Skeletal muscle satellite cell (primary cell): ENCODE measurements around the gene ZNF579. TPM values are rescaled to one million over a fixed set of nuclear protein-coding genes. Genes with fewer than 3 reads are reported as not detected.

ENCODE experiments used
- H3K27me3 ChIP-seq: 2 replicates; pipeline ENCODE4 v1.7.0; 2013; ENCODE audit warnings: low read length; ENCODE audit not compliant: control insufficient read depth, insufficient read depth
- H3K36me3 ChIP-seq: 2 replicates; pipeline ENCODE4 v1.7.0; 2013; ENCODE audit warnings: mild to moderate bottlenecking, control low read depth, low read length; ENCODE audit not compliant: insufficient read depth
- H3K4me1 ChIP-seq: 2 replicates; pipeline ENCODE4 v1.7.0; 2013; ENCODE audit warnings: low read length; ENCODE audit not compliant: control insufficient read depth, insufficient read depth
- H3K4me2 ChIP-seq: 2 replicates; pipeline ENCODE4 v1.7.0; 2013; ENCODE audit warnings: mild to moderate bottlenecking, low read length
- H3K4me3 ChIP-seq: 2 replicates; pipeline ENCODE4 v1.7.0; 2013; ENCODE audit warnings: low read length
- H3K9ac ChIP-seq: 2 replicates; pipeline ENCODE4 v1.7.0; 2013; ENCODE audit warnings: mild to moderate bottlenecking, low read depth, low read length, moderate library complexity
- H3K9me3 ChIP-seq: replicated peaks from 2 replicates; pipeline ENCODE4 v1.7.0; 2013; ENCODE audit warnings: mild to moderate bottlenecking, control low read depth, low read length
- total RNA-seq: library from RNA; depleted of rRNA; stranded (reverse); fragments of >200 nt; gene quantifications from 2 replicates; pipeline ENCODE4 v1.2.3, GENCODE V29; 2012; rRNA removed

ZNF579 gene
- 3.7 and 3.8 TPM in 2 replicates for total RNA-seq

DNA sequence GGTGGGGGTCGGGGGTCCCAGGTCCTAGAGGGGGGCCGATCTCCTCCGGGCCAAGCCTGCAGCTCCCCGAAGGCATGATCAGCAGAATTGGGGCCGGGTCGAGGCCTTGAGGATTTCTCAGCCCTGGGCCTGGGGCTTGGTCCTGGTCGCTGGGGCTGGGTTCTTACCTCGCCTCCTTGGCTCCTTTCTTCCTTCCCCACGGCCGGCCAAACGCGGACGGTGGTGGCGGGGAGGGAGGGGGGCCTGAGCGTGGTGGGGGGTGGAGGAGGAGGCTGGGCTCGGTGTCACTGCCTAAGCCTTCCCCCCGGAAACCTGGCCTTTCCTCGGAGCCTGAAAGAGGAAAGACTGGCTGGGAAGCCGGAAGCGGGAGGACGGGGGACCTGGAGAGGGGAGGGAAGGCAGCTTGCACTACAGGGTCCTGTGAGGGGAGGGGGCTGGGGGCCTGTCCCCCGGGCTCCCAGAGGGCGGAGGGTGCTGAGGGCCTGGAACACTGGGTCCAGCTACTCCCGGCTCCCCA lies at the start of gene ZNF579:
Gene ZNF579, minus strand, starts transcription at position 221 of the 517 bp plus-strand sequence. CDS start 1,209 bp downstream, outside the sequence.
- H3K4me1 ChIP-seq = peaks cover 13% of the 10 kb centered on the region
- no peaks in the 10 kb centered on the region for H3K27me3 ChIP-seq
- peak within 1 kb of the TSS; percentile 96 for H3K9ac ChIP-seq
- H3K9me3 ChIP-seq = no peaks in the 10 kb centered on the region
- peak within 1 kb of the TSS; percentile 97 for H3K4me3 ChIP-seq
- peaks cover 17% of the 10 kb centered on the region for H3K36me3 ChIP-seq
- peak within 1 kb of the TSS; percentile 99 for H3K4me2 ChIP-seq

DNA sequence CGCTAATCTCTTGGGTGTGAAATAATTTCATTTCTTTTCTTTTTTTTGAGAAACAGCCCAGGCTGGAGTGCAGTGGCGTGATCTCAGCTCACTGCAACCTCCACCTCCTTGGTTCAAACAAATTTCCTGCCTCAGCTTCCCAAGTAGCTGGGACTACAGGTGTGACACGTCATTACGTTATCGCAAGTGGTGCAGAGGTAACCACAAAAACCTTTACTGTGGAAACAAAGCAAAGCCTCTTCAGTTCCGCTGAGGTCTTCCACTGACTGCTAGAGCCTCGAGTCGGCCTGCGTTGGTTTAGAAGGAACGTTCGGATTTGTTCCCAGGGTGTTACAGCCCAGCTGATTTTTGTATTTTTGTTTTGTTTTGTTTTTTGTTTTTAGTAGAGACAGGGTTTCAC lies 45.7 kb upstream of the ZNF579 start:
- H3K4me2 ChIP-seq = no peak overlapping the region

DNA sequence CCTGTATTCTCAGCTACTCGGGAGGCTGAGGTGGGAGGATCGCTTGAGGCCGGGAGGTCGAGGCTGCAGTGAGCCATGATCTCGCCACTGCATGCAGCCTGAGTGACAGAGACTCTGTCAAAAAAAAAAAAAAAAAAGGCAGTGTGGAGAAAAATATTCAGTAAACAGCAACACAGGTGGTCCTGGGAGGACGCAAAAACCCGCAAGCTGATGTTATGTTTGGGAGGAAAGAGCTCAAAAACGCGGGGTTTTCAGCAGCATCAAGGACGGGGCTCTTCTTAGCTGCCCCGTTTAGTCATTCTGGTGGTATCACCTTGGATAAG lies 44.3 kb upstream of the ZNF579 start:
- Histone ChIP-seq H3K27me3 (no peaks in the 10 kb centered on the region), H3K36me3 (peaks cover 11% of the 10 kb centered on the region), H3K4me1 (peaks cover 5% of the 10 kb centered on the region), H3K9ac (peak overlapping the region; percentile 83), H3K9me3 (no peaks in the 10 kb centered on the region), H3K4me2 (peak overlapping the region; percentile 91), H3K4me3 (peak overlapping the region; percentile 74)

More for the DNA sequence above, 45.7 kb upstream of the ZNF579 start:
- Histone ChIP-seq H3K4me3 (no peak overlapping the region), H3K27me3 (no peaks in the 10 kb centered on the region), H3K9me3 (no peaks in the 10 kb centered on the region), H3K9ac (no peak overlapping the region), H3K36me3 (peaks cover 4% of the 10 kb centered on the region), H3K4me1 (peaks cover 5% of the 10 kb centered on the region)

GRCh38 chr19:55624109-55625003 lies 43.7 kb upstream of the ZNF579 start, which contains the start of gene ZNF784:
Gene ZNF784 (minus strand): TSS chr19:55624566. CDS start chr19:55624561, 5 bp downstream.
- no peaks in the 10 kb centered on the region for H3K9me3 ChIP-seq
- H3K4me1 ChIP-seq = peaks cover 5% of the 10 kb centered on the region
- H3K9ac ChIP-seq = peak within 1 kb of the TSS; percentile 83

DNA sequence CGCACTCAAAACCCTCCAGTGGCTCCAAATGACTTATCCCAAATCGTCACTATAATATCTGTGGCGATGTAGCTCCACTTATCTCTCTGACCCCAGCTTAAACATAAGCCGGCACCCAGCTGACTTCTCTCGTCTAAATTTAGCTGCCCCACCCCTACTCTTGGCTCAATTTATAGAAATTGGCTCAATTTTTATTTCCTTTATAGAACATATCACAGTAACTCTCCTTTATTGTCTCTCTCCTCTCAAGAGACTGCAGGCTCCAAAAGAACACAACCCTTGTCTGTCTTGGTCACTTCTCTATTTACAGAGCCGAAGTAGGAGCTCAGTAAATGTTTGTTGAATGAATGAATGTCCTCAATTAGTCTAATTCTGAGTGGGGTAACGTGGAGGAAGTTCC lies 42.9 kb upstream of the ZNF579 start:
- Histone ChIP-seq H3K9ac (no peak overlapping the region), H3K9me3 (no peaks in the 10 kb centered on the region), H3K27me3 (no peaks in the 10 kb centered on the region), H3K4me2 (peak overlapping the region; percentile 69), H3K4me1 (peaks cover 5% of the 10 kb centered on the region), H3K4me3 (peak overlapping the region; percentile 58), H3K36me3 (peaks cover 11% of the 10 kb centered on the region)

More at GRCh38 chr19:55624109-55625003, 43.7 kb upstream of the ZNF579 start, which contains the start of gene ZNF784:
- Histone ChIP-seq H3K27me3 (no peaks in the 10 kb centered on the region), H3K36me3 (peaks cover 11% of the 10 kb centered on the region), H3K4me2 (peak within 1 kb of the TSS; percentile 91), H3K4me3 (peak within 1 kb of the TSS; percentile 74)

GRCh38 chr19:55623130-55623529 lies 42.5 kb upstream of the ZNF579 start:
- Histone ChIP-seq H3K4me3 (no peak overlapping the region), H3K9ac (no peak overlapping the region), H3K36me3 (peaks cover 11% of the 10 kb centered on the region), H3K4me1 (peaks cover 5% of the 10 kb centered on the region), H3K4me2 (no peak overlapping the region), H3K27me3 (no peaks in the 10 kb centered on the region), H3K9me3 (no peaks in the 10 kb centered on the region)

GRCh38 chr19:55622242-55622969 lies 41.8 kb upstream of the ZNF579 start:
- peaks cover 5% of the 10 kb centered on the region for H3K4me1 ChIP-seq
- H3K36me3 ChIP-seq = peaks cover 14% of the 10 kb centered on the region
- no peak overlapping the region for H3K4me3 ChIP-seq
- H3K9ac ChIP-seq = no peak overlapping the region
- H3K27me3 ChIP-seq = no peaks in the 10 kb centered on the region
- H3K4me2 ChIP-seq = no peak overlapping the region
- no peaks in the 10 kb centered on the region for H3K9me3 ChIP-seq

- no peaks in the 10 kb centered on the region for H3K27me3 ChIP-seq
- no peak overlapping the region for H3K4me3 ChIP-seq
- no peaks in the 10 kb centered on the region for H3K9me3 ChIP-seq
- H3K4me1 ChIP-seq = peaks cover 5% of the 10 kb centered on the region
- no peak overlapping the region for H3K4me2 ChIP-seq
- no peak overlapping the region for H3K9ac ChIP-seq
- H3K36me3 ChIP-seq = peaks cover 18% of the 10 kb centered on the region
Measured at GRCh38 chr19:55621673-55622231, 41.1 kb upstream of the ZNF579 start.

DNA sequence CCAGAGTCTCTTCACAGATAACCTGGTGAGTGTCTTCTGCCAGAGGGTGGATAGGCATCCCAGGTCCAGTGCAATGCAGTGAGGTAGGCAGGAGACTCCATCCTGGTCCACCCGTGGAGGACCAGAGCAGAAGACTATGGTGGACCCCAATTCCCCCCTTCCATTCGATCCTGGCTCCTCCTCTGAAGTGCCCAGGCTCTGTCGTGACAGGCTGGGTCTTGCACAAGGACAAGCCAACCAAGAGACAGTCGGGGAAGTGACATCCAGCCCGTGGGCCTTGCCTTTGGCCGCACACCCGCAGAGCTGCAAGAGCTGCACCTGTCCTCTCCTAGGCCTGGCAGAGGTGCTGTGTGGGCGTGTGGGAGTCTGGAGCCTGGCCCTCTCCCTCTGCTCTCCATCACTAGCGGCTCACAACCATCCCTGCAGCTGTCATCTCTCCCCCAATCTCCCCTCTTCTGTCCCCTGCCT lies 40.6 kb upstream of the ZNF579 start:
- H3K4me2 ChIP-seq = no peak overlapping the region
- H3K9me3 ChIP-seq = no peaks in the 10 kb centered on the region
- peaks cover 5% of the 10 kb centered on the region for H3K4me1 ChIP-seq
- H3K27me3 ChIP-seq = no peaks in the 10 kb centered on the region
- H3K36me3 ChIP-seq = peaks cover 23% of the 10 kb centered on the region
- H3K9ac ChIP-seq = no peak overlapping the region
- no peak overlapping the region for H3K4me3 ChIP-seq

- H3K4me2 ChIP-seq = no peak overlapping the region
- peaks cover 27% of the 10 kb centered on the region for H3K36me3 ChIP-seq
- H3K9me3 ChIP-seq = no peaks in the 10 kb centered on the region
- peaks cover 5% of the 10 kb centered on the region for H3K4me1 ChIP-seq
- H3K9ac ChIP-seq = no peak overlapping the region
- no peak overlapping the region for H3K4me3 ChIP-seq
- H3K27me3 ChIP-seq = no peaks in the 10 kb centered on the region
Measured at GRCh38 chr19:55620410-55621204, 40.0 kb upstream of the ZNF579 start.
